A549 (cell line): ENCODE measurements around the gene EYA2. TPM values are rescaled to one million over a fixed set of nuclear protein-coding genes. Genes with fewer than 3 reads are reported as not detected.

ENCODE experiments used
- ATAC-seq, 2 experiments: fragments of 200-7000 bp in 1 of 2; fragments of >200 bp in 1 of 2; cut with Nextera tagmentation in 1 of 2; cut with Tn5 transposase in 1 of 2; 3 replicates each; pipeline versions ENCODE4 v1.8.0 to v1.9.1; 2018 to 2020; ENCODE audit warnings: mild to moderate bottlenecking in 1 of 2, moderate library complexity in 1 of 2
- CTCF ChIA-PET: fragments of 300-600 bp; sonication (Branson Sonifier 250); formaldehyde crosslinking; extraction: SDS; loops from one replicate; lab custom pipeline; 2021; ENCODE audit warnings: antibody characterized with exemption, inconsistent platforms; lab: Yijun Ruan, JAX
- POLR2A ChIA-PET: fragments of 350-600 bp; formaldehyde crosslinking; extraction: SDS; loops from one replicate; lab custom pipeline; 2021; ENCODE audit warnings: antibody characterized with exemption, inconsistent platforms; lab: Yijun Ruan, JAX
- DNase-seq, 2 experiments: peaks; one replicate each; pipeline versions ENCODE4 v3.0.0 to v3.0.0-alpha.2; 2011 to 2016; ENCODE audit warnings: low read depth in 1 of 2, low spot score in 1 of 2
- FAIRE-seq: peaks from 2 replicates; lab custom pipeline; 2011; peaks lifted over from hg19 to GRCh38; lab: Jason Lieb, UNC
- H3K27ac ChIP-seq, 2 experiments: fragments of >200 bp; sonication (Bioruptor Twin); formaldehyde crosslinking; 3 replicates each; pipeline ENCODE4 v1.5.1; 2016 to 2017
- H3K4me1 ChIP-seq: fragments of >200 bp; sonication (Bioruptor Twin); formaldehyde crosslinking; 3 replicates; pipeline ENCODE4 v1.6.1; 2016
- H3K4me2 ChIP-seq: fragments of >200 bp; sonication (Bioruptor Twin); formaldehyde crosslinking; 3 replicates; pipeline ENCODE4 v1.6.1; 2016
- H3K4me3 ChIP-seq: fragments of >200 bp; sonication (Bioruptor Twin); formaldehyde crosslinking; 3 replicates; pipeline ENCODE4 v1.5.1; 2016
- H3K9me3 ChIP-seq: fragments of >200 bp; sonication (Bioruptor Twin); formaldehyde crosslinking; 3 replicates; pipeline ENCODE4 v1.6.1; 2016
- CBX8 ChIP-seq: fragments of 200-600 bp; sonication (generic); IDR thresholded peaks from 2 replicates; pipeline ENCODE4 v1.6.1; 2016
- EHMT2 ChIP-seq: fragments of 200-600 bp; sonication (generic); IDR thresholded peaks from 2 replicates; pipeline ENCODE4 v1.6.1; 2016; ENCODE audit warnings: antibody characterized with exemption, low read depth, mild to moderate bottlenecking, moderate library complexity
- ESRRA ChIP-seq: fragments of 150-350 bp; IDR thresholded peaks from 2 replicates; pipeline ENCODE4 v1.6.1; 2014; ENCODE audit warnings: mild to moderate bottlenecking, low read length, borderline replicate concordance
- FOXS1 ChIP-seq: fragments of 250-450 bp; sonication (Bioruptor Pico); IDR thresholded peaks from 2 replicates; pipeline ENCODE4 v1.5.0; 2020; ENCODE audit warnings: mild to moderate bottlenecking, moderate library complexity
- GATA3 ChIP-seq: IDR thresholded peaks from 2 replicates; pipeline ENCODE4 v1.6.1; 2012; ENCODE audit warnings: borderline replicate concordance
- HEYL ChIP-seq: fragments of 250-450 bp; sonication (Bioruptor Pico); IDR thresholded peaks from 2 replicates; pipeline ENCODE4 v1.8.0; 2021; ENCODE audit warnings: mild to moderate bottlenecking, moderate library complexity
- KDM1A ChIP-seq: fragments of 200-600 bp; sonication (generic); IDR thresholded peaks from 2 replicates; pipeline ENCODE4 v1.6.1; 2016; ENCODE audit warnings: low read depth, mild to moderate bottlenecking
- KDM5A ChIP-seq: fragments of 200-600 bp; sonication (generic); IDR thresholded peaks from 2 replicates; pipeline ENCODE4 v1.6.1; 2016; ENCODE audit warnings: antibody characterized with exemption, mild to moderate bottlenecking
- PBX3 ChIP-seq: IDR thresholded peaks from 2 replicates; pipeline ENCODE4 v1.6.1; 2012
- POLR2AphosphoS2 ChIP-seq: conservative IDR thresholded peaks from 2 replicates; pipeline ENCODE4 v1.6.1; 2012; ENCODE audit warnings: low read length, improper control_type of control experiment, inconsistent platforms
- RAD21 ChIP-seq, 2 experiments: fragments of >200 bp in 1 of 2; sonication (Bioruptor Twin) in 1 of 2; formaldehyde crosslinking in 1 of 2; IDR thresholded peaks in 1 of 2; conservative IDR thresholded peaks in 1 of 2; 2 replicates in 1 of 2; 3 replicates in 1 of 2; pipeline ENCODE4 v1.6.1; 2012 to 2018; ENCODE audit warnings: inconsistent platforms in 1 of 2
- RARB ChIP-seq: fragments of 250-450 bp; sonication (Bioruptor Pico); IDR thresholded peaks from 2 replicates; pipeline ENCODE4 v1.8.0; 2021; ENCODE audit warnings: mild to moderate bottlenecking, moderate library complexity
- SMC3 ChIP-seq: fragments of >200 bp; sonication (Bioruptor Twin); formaldehyde crosslinking; IDR thresholded peaks from 3 replicates; pipeline ENCODE4 v1.6.1; 2018; ENCODE audit warnings: inconsistent platforms
- ZSCAN20 ChIP-seq: fragments of 250-450 bp; sonication (Bioruptor Pico); IDR thresholded peaks from 2 replicates; pipeline ENCODE4 v1.8.0; 2022; ENCODE audit warnings: mild to moderate bottlenecking, moderate library complexity
- WGBS: methylation state at CpG from one replicate; pipeline ENCODE4 v1.1.6; 2017; ENCODE audit errors: missing lambda C conversion rate; 5-methylcytosine and 5-hydroxymethylcytosine counted together
- polyA plus RNA-seq, 4 experiments: library from polyadenylated mRNA; depleted of rRNA in 3 of 4; stranded (reverse); fragments of >200 nt; fragmentation: RNase III in 1 of 4; extraction: RNeasy Plus Mini Kit Qiagen cat#74134 plus additional on column Dnase treatment in 1 of 4; gene quantifications; 2 replicates in 3 of 4; 3 replicates in 1 of 4; pipeline ENCODE4 v1.2.3, GENCODE V29; 2011 to 2017
- TF ChIP-seq, protein P1 (sequence below): fragments of 200-600 bp; sonication (generic); IDR thresholded peaks from 2 replicates; pipeline ENCODE4 v1.6.1; 2016; ENCODE audit warnings: antibody characterized with exemption, mild to moderate bottlenecking, moderate library complexity
- TF ChIP-seq, protein P2 (sequence below): IDR thresholded peaks from 2 replicates; pipeline ENCODE4 v1.6.1; 2012
- TF ChIP-seq, protein P3 (sequence below): fragments of >200 bp; sonication (Bioruptor Twin); formaldehyde crosslinking; IDR thresholded peaks from 3 replicates; pipeline ENCODE4 v1.6.1; 2016
- TF ChIP-seq, protein P4 (sequence below): fragments of >200 bp; sonication (Bioruptor Twin); formaldehyde crosslinking; IDR thresholded peaks from 3 replicates; pipeline ENCODE4 v1.5.1; 2016
- TF ChIP-seq, protein P5 (sequence below): fragments of >200 bp; sonication (Bioruptor Twin); formaldehyde crosslinking; IDR thresholded peaks from 2 replicates; pipeline ENCODE4 v1.6.1; 2016

Gene EYA2
- polyA plus RNA-seq, 2 of the 4 experiments (the other 2 are of a cell fraction) = 4.5 to 4.6 TPM

DNA sequence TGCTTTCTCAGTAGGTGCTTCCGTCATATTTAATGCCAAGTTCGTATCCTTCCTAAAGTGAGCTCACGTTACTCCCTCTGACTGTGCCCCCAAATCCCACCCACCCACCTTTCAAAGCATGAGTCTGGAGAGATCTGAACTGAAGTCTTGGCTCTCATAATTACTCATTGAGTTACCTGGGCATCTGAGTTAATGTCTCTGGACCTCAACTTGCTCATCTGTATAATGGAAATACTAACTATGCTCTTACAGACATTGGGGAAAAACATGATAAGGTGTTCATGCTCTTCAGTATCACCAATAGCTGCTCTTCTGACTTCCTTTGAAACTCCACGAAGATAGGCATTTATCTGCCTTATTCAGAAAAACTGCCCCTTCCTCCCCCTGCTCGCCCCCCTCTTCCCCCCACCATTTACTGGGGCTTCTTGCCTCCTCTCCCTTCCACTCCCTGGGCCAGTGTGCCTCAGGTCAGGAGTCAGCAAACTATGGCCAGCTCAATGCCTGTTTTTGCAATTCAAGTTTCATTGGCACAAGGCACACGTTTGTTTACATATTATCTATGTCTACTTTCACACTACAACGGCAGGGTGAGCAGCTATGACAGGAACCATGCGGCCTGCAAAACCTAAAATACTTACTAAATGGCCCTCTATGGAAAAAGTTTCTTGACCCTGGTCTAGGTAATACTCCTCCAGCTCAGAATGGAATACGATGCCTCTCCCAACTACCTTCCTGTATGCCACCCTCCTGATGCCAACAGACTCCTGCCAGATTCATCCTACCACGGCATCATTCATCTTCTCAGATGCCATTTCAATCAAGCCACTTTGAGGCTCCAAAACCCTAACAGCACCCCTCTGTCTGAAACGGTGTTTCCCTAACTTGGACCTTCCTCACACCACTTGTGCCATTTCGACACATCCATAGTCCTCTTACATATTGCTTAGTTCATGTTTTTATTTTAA lies 323.1 kb downstream of the EYA2 start:
- Histone ChIP-seq H3K4me3 (no peak overlapping the region), H3K9me3 (no peaks in the 10 kb centered on the region), H3K4me2 (no peak overlapping the region), H3K27ac (no peak overlapping the region), H3K4me1 (no peaks in the 10 kb centered on the region)
- ChIA-PET POLR2A (no interaction called here), CTCF (interaction anchor here (0.7 to 6.7 kb wide), 7 partner anchors 9 to 465 kb away, joined by 3 to 30 read pairs (median 5); no protein-coding TSS in a partner anchor)
- DNase-seq (no peak), FAIRE-seq (no peak), ATAC-seq (no peak)
- WGBS = 86% methylated on average over 12 of the region's 12 CpGs
- TF ChIP-seq FOXS1 (CRISPR knock-in tag) (no peak), RARB (no peak), PBX3 (no peak)

GRCh38 chr20:47220161-47220582 lies 325.5 kb downstream of the EYA2 start:
- ChIA-PET POLR2A (no interaction called here), CTCF (interaction anchor here (1.0 to 6.7 kb wide), 8 partner anchors 9 to 164 kb away, joined by 3 to 30 read pairs (median 5); no protein-coding TSS in a partner anchor)
- Histone ChIP-seq H3K27ac (no peak overlapping the region), H3K4me1 (no peaks in the 10 kb centered on the region), H3K9me3 (no peaks in the 10 kb centered on the region), H3K4me2 (no peak overlapping the region), H3K4me3 (no peak overlapping the region)
- ATAC-seq (peak in 1 of 2 experiments; percentile 79; a peak in 3 of 6 replicates), FAIRE-seq (no peak), DNase-seq (peak; percentile 49 to 53)
- peak; percentile 24 to 43; a peak in 2 of 5 replicates for TF ChIP-seq RAD21 (conservative IDR thresholded peaks at IDR 0.05 in 1 of 2, IDR thresholded peaks at IDR 0.05 in 1 of 2)
- TF ChIP-seq POLR2AphosphoS2 = no peak
- TF ChIP-seq, protein P1, sequence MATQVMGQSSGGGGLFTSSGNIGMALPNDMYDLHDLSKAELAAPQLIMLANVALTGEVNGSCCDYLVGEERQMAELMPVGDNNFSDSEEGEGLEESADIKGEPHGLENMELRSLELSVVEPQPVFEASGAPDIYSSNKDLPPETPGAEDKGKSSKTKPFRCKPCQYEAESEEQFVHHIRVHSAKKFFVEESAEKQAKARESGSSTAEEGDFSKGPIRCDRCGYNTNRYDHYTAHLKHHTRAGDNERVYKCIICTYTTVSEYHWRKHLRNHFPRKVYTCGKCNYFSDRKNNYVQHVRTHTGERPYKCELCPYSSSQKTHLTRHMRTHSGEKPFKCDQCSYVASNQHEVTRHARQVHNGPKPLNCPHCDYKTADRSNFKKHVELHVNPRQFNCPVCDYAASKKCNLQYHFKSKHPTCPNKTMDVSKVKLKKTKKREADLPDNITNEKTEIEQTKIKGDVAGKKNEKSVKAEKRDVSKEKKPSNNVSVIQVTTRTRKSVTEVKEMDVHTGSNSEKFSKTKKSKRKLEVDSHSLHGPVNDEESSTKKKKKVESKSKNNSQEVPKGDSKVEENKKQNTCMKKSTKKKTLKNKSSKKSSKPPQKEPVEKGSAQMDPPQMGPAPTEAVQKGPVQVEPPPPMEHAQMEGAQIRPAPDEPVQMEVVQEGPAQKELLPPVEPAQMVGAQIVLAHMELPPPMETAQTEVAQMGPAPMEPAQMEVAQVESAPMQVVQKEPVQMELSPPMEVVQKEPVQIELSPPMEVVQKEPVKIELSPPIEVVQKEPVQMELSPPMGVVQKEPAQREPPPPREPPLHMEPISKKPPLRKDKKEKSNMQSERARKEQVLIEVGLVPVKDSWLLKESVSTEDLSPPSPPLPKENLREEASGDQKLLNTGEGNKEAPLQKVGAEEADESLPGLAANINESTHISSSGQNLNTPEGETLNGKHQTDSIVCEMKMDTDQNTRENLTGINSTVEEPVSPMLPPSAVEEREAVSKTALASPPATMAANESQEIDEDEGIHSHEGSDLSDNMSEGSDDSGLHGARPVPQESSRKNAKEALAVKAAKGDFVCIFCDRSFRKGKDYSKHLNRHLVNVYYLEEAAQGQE = no peak
- TF ChIP-seq SMC3 = peak; percentile 35; the same call in 2 of the 3 replicates
- no peak for TF ChIP-seq GATA3
- TF ChIP-seq EHMT2 = 0 out of 2 replicates have a peak, but pooled peaks have one; percentile 22
- no peak for TF ChIP-seq CBX8
- no peak for TF ChIP-seq KDM5A
- no peak for TF ChIP-seq HEYL (CRISPR knock-in tag)
- TF ChIP-seq, protein P2, sequence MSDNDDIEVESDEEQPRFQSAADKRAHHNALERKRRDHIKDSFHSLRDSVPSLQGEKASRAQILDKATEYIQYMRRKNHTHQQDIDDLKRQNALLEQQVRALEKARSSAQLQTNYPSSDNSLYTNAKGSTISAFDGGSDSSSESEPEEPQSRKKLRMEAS = no peak
- TF ChIP-seq KDM1A = no peak
- TF ChIP-seq, protein P3, sequence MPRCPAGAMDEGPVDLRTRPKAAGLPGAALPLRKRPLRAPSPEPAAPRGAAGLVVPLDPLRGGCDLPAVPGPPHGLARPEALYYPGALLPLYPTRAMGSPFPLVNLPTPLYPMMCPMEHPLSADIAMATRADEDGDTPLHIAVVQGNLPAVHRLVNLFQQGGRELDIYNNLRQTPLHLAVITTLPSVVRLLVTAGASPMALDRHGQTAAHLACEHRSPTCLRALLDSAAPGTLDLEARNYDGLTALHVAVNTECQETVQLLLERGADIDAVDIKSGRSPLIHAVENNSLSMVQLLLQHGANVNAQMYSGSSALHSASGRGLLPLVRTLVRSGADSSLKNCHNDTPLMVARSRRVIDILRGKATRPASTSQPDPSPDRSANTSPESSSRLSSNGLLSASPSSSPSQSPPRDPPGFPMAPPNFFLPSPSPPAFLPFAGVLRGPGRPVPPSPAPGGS = no peak
- no peak for TF ChIP-seq ZSCAN20 (CRISPR knock-in tag)
- TF ChIP-seq, protein P4, sequence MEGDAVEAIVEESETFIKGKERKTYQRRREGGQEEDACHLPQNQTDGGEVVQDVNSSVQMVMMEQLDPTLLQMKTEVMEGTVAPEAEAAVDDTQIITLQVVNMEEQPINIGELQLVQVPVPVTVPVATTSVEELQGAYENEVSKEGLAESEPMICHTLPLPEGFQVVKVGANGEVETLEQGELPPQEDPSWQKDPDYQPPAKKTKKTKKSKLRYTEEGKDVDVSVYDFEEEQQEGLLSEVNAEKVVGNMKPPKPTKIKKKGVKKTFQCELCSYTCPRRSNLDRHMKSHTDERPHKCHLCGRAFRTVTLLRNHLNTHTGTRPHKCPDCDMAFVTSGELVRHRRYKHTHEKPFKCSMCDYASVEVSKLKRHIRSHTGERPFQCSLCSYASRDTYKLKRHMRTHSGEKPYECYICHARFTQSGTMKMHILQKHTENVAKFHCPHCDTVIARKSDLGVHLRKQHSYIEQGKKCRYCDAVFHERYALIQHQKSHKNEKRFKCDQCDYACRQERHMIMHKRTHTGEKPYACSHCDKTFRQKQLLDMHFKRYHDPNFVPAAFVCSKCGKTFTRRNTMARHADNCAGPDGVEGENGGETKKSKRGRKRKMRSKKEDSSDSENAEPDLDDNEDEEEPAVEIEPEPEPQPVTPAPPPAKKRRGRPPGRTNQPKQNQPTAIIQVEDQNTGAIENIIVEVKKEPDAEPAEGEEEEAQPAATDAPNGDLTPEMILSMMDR = peak; percentile 52
- no peak for TF ChIP-seq ESRRA
- TF ChIP-seq, protein P5, sequence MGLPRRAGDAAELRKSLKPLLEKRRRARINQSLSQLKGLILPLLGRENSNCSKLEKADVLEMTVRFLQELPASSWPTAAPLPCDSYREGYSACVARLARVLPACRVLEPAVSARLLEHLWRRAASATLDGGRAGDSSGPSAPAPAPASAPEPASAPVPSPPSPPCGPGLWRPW = no peak
- WGBS = 84% methylated on average over 8 of the region's 8 CpGs
